Measurements from ENCODE around the gene PARP11. TPM values are rescaled to one million over a fixed set of nuclear protein-coding genes. Genes with fewer than 3 reads are reported as not detected.

Gene PARP11
- polyA plus RNA-seq, 4 donors, result 14.6 to 19.9 (median 18.9) TPM

- no peak for DNase-seq (ENCODE audit: low read depth in 4 of 4, low spot score in 3 of 4)
These were observed 44.3 kb downstream of the PARP11 start for GRCh38 chr12:3828888-3829287.

GRCh38 chr12:3827301-3828000 lies 45.7 kb downstream of the PARP11 start:
- no peak for DNase-seq (ENCODE audit: low read depth in 4 of 4, low spot score in 3 of 4)

DNA sequence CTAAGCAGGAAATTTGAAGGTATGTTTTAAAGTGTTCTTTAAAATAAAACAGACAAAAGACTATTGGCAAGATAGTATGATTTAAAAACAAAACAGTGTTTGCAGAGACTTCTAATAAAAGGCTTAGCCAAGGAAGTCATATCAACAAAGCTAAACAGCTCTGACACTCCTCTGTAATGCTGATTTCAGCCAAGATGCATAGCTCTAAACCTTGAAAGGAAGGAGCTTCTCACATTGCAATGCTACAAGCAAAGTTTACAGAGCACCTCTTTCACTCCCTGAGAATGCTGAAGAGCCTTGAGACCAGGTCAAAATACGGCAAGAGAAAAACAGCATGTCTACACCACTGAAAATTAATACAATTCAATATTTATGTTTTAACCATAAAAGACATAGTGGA lies 51.8 kb downstream of the PARP11 start:
- no peak for DNase-seq (ENCODE audit: low read depth in 4 of 4, low spot score in 3 of 4)

DNA sequence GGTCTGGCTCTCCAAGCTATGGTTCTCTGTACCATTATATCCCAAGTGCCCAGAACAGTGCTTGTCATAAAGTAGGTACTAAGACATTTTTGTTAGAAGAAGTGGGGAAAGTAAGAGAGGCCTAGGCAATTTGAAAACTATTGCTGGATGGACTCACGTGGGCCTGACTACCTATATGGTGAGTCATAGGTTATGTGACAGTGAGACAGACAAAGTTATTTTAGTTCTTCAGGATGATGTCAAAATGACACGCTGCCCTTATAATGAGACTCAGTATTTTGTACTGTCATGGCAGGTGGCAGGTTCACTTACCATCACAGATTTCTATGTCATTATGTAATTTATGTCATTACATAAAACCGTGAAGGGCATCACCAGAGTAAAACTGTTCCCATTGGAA lies 53.1 kb downstream of the PARP11 start:
- no peak for DNase-seq (ENCODE audit: low read depth in 4 of 4, low spot score in 3 of 4)

DNA sequence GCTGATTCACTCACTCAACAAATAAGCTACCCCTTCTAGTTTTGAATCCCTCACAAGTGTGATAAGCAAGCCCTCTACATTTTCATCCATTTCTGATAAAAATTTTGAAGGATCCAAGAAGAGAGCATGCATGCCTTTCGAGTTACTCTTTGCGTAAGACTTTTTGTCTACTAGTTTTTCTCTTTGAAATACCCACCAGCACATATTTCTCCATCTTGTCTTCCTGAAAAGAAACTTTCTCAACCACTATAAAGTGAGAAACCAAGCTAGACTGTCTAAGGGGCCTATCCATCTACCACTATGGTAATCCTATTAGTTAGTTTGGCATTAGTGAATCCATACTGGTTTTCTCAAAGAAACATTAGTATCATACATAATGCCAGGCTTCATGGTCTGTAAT lies 56.9 kb downstream of the PARP11 start:
- DNase-seq (ENCODE audit: low read depth in 4 of 4, low spot score in 3 of 4), result no peak

- DNase-seq (ENCODE audit: low read depth in 4 of 4, low spot score in 3 of 4), result no peak
These were observed 58.0 kb downstream of the PARP11 start for GRCh38 chr12:3815094-3815766.

DNA sequence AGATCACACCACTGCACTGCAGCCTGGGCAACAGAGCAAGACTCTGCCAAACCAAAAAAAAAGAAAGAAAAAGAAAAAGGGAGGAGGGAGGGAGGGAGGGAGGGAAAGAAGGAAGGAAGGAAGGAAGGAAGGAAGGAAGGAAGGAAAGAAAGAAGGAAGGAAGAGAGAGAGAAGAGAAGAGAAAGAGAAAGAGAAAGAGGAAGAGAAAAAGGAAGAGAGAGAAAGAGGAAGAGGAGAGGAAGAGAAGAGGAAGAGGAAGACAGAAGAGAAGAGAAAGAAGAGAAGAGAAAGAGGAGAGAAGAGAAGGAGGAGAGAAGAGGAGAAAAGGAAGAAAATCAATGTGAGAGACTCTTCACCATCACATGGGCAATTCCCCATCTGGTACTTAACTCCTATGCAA lies 62.7 kb downstream of the PARP11 start:
- DNase-seq (ENCODE audit: low read depth in 4 of 4, low spot score in 3 of 4), result no peak

GRCh38 chr12:3810016-3810370 lies 63.2 kb downstream of the PARP11 start:
- DNase-seq (ENCODE audit: low read depth in 4 of 4, low spot score in 3 of 4), result no peak

DNA sequence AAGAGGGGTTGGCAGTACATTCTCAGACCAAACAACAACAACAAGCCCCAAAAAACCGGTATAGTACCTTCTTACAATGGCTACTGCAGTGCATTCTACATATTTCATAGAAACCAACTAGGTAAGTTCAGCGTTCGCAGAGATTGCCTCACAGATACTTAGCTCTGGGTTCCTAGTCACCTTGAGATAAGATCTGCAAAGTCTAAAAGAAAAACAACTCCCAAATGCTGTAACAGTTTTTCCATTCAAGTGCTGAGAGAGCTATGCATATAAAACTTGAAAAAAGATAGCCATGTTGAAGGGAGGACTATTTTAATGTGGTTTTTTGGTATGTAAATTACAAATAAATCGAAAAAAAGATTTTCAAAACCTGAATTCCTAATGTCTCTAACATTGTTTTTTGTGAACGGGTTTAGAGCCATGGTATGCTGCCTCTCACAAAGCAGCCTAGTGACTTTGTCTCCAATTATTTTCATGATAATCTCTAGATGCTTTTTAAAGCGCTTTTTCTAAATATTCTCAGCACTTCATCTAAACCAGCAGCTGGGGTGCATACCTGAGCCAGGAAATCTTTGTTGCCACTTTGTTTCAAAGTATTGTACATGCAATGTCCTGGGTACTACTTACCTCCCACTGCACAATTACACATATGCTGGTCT lies 63.7 kb downstream of the PARP11 start:
- no peak for DNase-seq (ENCODE audit: low read depth in 4 of 4, low spot score in 3 of 4)

DNA sequence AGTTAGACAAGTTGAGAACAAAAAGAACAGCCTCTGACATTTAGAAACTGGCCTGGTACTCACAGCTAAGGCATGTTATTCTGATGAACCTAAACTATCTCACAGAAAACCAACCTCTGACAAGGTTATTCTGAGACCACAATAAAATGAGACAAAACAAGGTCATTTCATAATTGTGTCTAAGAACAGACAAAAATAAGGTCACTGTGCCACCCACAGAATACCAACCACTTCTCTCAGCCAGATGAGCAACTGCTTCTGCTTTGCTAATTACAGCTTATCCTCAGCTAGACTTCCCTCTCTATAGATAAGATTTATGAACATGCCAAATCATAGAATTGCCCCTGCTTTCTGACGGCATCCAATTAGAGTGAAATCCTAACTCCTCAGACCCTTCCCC lies 68.1 kb downstream of the PARP11 start:
- DNase-seq (ENCODE audit: low read depth in 4 of 4, low spot score in 3 of 4), result no peak

- DNase-seq (ENCODE audit: low read depth in 4 of 4, low spot score in 3 of 4), result peak; percentile 44 to 56 (median 52)
These were observed 69.2 kb downstream of the PARP11 start for GRCh38 chr12:3803865-3804472.

DNA sequence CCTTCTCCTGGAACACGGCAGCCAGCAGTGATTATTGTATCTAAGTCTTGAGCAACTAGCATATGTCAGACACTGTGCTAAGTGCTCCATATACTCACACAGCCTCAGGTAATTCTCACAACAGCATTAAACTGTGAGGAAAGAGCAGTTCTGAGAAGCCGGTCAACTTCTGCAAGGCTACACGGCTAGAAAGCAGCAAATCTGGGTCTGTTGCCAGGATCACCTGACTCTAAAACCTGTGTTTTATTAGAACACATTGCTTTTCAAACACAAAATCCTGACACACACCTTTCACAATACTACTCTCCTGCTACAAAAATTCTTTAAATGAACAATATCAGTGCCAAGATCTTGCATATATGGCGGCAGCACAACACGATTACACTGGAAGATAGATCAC lies 70.5 kb downstream of the PARP11 start:
- DNase-seq (ENCODE audit: low read depth in 4 of 4, low spot score in 3 of 4), result no peak

- DNase-seq (ENCODE audit: low read depth in 4 of 4, low spot score in 3 of 4), result no peak
These were observed 75.6 kb downstream of the PARP11 start for GRCh38 chr12:3797531-3798048.

DNA sequence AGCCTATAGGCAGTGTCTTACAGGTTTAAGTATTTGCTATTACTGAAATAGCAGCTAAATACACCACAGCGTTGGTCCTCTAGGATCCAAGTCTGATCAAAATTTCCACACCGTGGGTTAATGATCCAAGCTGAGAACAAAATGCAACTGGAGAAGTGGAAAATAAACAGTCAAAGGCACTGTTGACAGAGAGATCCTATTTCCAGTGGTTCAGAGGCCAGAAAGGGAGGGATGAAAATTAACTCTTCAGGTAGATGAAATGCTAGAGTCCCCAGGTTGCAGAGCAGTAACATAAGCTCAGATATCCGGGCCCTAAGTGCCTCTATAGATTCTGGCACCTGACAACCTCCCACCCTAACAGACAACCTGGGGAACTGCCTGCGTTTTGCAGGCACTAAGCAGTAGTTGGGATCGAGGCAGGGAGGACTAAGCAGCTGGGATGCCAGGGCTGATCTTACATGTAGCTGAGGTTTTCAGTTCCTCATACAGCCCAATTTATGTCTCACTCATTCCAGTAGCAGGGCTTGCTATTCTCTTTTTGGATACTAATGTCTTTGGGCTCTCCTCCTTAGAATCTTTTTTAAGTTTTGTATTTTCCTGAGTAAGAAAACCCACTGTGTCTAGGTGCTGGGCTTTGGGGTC lies 77.6 kb downstream of the PARP11 start:
- peak; percentile 20 to 37 (median 29) for DNase-seq (ENCODE audit: low read depth in 4 of 4, low spot score in 3 of 4)

- no peak for DNase-seq (ENCODE audit: low read depth in 4 of 4, low spot score in 3 of 4)
These were observed 78.1 kb downstream of the PARP11 start for GRCh38 chr12:3795066-3795465.

DNA sequence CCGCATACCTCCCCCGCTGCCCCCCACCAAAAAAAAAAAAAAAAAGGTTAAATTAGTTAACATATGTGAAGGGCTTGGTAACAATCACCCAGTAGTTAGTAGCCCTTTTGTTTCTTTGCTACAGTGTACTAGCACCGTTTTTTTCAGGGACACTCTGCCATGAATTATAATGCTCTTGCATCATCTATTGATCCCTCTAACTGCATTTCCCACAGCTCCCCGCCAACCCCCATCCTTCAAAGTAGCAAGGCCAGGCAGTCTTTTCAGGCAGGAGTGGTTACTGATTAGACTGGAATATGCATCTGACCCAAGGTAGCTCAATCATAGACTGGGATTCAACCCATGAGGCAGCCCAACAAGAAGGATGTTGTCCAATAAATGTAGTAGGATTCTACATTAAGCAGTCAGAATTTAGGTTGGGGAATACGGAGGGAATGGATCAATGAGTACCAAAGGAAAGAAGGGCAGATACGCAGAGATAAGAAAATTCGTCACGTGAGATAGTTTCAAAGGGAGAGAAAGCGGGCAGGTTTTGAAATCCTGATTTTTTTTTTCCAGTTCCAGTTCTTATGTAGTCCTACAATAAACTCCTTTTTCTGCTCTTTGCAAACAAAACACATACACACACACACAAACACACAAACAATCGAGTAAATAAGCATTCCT lies 80.4 kb downstream of the PARP11 start:
- DNase-seq (ENCODE audit: low read depth in 4 of 4, low spot score in 3 of 4), result no peak

DNA sequence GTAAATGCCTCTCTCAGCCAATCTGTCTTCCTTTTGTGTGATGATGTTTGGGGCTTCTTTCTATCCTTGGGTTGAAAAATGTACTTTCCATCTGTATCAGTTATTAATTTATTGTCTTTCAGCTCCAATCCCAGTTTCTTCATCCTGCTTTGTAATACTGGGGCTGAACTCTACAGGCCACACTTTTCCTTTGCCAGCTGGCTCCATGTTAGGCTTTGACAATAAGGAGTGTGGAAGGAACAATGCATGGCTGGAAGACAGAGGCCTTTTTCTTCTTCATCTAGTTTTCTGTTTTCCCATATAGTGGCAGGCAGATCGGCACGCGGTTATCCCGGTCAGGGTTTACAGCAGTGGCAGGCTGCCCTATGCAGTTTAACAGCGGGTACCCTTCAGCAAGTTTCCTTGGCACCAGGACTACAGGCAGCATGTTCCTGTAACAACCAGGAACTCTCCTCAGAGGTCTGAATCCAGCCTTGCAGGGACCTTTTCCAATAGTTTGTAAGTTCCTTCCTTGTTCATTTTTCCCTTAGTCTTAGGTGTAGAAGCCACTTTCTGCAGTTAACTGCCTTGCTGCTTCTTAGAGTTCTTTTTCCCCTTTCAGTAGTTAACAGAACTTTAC lies 81.8 kb downstream of the PARP11 start:
- DNase-seq (ENCODE audit: low read depth in 4 of 4, low spot score in 3 of 4), result no peak

GRCh38 chr12:3790642-3791041 lies 82.6 kb downstream of the PARP11 start:
- no peak for DNase-seq (ENCODE audit: low read depth in 4 of 4, low spot score in 3 of 4)

DNA sequence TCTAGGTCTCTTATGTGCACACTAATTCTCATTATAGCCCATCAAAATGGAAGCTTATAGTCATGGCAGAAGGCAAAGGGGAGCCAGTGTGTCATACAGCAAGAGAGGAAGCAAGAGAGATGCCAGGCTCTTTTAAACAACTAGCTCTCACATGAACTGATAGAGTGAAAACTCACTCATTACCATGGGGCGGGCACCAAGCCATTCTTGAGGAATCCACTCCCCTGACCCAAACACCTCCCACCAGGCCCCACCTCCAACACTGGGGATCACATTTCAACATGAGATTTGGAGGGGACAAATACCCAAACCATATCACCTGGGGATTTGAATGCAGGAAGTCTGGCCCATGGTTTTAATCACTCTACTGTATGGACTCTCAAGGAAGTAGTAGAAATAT lies 83.4 kb downstream of the PARP11 start:
- no peak for DNase-seq (ENCODE audit: low read depth in 4 of 4, low spot score in 3 of 4)

Data from right renal pelvis (tissue), 4 donors.